NCI-H526 (cell line): ENCODE data around the gene POGLUT2.
"Not testable (repeated sequence)": the region's sequence is repeated elsewhere in the genome, so short reads cannot be mapped to it uniquely, and the experiment has no call there.

Source experiments
- DNase-seq, 2 experiments: peaks; one replicate each; lab custom pipeline; 2025; lab: John Stamatoyannopoulos, UW

POGLUT2 gene

DNA sequence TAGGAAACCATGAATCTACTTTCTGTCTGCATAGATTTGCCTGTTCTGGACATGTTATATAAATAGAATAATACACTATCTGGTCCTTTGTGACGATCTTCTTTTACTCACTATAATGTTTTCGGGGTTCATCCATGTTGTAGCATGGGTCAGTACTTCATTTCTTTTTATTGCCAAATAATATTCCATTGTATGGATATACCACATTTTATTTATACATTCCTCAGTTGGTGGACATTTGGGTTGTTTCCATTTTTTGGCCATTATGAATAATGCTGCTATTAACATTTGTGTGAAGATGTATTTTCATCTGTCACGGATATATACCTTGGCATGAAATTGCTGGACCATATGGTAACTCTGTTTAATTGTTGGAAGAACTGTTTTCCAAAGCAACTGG lies 6.9 kb upstream of the POGLUT2 start:
- DNase-seq = no peak

DNA sequence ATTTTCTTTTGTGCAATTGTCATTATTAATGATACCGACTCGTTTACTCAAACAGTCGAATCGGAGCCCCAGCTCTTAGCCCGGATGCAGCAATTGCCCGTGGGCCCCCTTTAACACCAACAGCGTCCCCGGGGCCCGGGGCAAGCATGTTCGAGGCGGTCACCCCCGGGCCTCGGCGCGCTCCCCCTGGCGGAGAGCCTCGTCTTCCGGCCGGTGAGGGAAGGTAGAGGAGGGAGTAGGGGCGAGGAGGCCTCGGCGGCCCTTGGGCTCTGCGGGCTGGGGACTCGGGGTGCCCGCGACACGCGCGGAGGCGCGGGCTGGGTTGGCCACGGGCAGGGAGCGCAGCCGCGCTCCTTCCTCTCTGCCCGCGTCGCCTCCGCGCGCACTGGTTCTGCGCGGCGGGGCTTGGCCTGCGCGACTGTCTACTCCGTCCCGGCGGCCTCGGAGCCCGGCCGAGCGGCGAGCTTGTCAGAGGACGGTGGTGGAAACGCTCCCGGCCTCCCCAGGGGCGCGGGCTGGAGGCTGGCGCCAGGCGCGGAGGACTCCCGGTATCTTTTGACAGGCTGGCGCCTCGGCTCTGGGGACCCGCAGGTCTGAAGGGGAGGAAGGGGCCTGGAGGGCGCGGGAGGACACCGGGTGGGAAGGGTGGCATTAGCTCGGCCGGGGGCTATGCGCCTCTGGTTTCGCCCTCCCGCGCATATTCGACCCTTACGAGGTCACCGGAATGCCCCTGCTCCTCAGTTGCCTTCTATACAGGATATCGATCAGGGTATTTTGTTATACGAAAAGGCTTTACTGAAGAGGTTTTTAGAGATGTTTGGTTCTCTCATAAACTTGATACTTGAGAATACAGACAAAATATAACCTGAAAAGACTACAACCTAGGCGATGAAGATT lies 1.6 kb upstream of the POGLUT2 start:
- peak; percentile 66 to 92 for DNase-seq

DNA sequence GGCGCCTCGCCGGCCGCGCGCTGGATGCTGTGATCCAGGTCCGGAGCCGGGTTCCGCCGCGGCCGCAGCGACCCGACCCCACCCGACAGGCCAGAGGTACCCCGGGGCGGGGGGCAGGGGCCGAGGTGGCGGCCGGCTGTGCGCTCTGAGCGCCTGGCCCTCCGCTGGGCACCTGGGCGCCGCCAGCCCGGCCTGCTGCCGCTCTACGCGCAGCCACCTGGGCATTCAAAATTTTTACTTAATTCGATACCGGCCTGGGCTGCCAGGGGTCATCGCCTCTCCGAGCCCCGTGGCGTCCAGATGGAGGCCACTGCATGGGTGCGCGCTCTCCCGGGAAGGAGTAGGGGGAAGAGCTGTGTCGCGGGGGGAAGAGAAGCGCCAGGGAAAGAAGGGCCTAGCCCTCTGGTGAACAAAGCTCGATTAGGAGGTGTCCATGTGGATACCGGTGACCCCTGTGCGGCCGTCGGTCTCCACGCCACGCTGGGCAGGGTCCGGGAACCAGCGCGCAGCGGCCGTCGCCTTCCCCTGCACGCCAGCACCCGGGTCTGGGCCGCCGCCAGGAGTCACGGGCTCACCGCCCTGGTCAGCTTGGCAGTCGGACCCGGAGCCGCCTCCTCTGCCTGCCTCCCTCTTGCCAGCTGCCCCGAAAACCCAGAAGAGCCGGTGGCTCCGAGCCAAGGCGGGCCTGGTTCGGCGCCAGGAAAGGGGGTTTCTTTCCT lies 809 bp upstream of the POGLUT2 start:
- DNase-seq = peak in 1 of 2 experiments; percentile 75

DNA sequence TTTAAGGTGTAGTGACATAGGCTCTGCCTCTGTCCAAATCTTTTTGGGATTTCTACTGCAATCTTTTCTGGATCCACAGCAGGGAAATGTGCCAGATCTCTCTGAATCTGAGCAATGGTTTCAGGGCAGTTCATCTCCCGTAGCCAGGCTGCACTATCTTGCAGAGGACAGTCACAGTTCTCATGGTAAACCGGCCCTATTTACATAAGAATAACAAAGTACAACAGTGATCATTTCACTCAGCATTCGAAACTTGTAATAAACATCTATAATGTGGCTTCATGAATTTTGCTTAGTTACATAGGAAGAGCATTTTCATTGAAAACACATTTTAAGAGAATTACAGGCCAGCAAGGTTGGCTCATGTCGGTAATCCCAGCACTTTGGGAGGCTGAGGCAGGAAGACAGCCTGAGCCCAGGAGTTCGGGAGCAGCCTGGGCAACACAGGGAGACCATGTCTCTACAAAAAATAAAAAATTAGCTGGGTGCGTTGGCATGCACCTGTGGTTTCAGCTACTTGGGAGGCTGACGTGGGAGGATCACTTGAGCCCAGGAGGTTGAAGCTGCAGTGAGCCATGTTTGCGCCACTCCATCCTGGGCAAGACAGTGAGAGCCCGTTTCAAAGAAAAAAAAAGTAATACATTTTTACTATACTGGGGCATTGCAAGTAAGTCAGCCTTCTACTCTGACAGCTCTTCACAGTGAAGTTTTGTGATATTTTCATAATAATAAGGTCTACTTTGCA lies 5.0 kb downstream of the POGLUT2 start:
- DNase-seq = no peak

DNA sequence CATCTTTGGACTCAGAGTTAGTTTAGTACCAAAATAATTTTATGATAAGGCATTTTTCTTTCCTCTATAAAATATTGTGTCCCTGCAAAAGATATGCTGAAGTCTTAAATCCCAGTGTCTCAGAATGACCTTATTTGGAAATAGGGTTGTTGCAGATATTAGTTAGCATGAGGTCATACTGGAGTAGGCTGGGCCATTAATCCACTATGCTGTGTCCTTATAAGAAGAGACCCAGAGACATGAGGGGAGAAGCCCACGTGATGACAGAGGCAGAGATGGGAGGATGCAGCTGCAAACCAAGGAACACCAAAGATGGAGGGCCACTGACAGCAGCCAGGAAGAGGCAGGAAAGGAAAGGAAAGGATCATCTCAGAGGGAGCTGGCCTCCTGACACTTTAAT lies 6.4 kb downstream of the POGLUT2 start:
- no peak for DNase-seq

DNA sequence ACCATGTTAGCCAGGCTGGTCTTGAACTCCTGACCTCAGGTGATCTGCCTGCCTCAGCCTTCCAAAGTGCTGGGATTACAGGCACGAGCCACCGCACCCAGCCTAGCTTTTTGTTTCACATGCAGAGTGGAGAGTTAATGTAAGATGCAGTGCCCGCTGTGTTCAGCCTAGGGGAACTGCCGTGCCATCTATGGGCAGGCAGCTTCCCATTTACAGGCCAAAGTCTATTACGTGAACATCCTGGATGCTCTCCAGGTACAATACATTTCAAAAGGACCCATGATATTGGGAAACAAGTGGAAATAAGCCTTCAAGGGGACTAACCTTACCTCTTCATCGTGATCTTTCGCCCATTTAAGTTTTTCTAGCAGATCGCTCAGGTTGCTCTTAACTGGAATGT lies 10.1 kb downstream of the POGLUT2 start:
- DNase-seq = no peak

DNA sequence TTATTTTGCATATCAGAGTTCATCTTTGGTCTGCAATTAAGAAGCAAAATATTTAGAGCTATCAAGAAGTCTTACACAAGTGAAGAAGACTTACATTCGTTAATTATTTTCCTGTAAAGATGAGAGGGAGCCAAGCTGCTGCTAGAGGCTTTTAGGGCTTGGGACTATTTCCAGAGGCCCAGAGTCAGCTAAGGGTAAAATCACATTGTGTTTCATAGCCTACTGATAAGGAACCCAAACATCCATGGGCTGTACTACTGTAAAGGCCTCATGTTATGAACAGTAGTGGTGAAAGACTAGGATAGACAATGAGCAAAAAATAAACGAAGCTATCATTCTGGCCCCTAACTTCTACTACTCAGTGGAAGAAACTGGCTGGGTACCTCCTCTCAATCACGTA lies 14.3 kb downstream of the POGLUT2 start:
- DNase-seq = no peak

DNA sequence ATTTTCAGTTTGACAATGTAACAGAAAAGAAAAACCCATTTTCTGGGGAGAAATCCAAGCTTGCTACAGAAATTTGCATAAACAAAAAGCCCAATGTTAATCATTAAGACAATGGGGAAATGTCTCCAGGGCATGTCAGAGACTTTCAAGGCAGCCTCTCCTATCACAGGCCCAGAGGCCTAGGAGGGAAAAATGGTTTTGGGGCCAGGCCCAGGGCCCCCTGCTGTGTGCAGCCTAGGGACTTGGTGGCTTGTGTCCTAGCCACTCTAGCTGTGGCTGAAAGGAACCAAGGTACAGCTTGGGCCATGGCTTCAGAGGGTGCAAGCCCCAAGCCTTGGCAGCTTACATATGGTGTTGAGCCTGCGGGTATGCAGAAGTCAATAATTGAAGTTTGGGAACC lies 17.2 kb downstream of the POGLUT2 start:
- no peak for DNase-seq

DNA sequence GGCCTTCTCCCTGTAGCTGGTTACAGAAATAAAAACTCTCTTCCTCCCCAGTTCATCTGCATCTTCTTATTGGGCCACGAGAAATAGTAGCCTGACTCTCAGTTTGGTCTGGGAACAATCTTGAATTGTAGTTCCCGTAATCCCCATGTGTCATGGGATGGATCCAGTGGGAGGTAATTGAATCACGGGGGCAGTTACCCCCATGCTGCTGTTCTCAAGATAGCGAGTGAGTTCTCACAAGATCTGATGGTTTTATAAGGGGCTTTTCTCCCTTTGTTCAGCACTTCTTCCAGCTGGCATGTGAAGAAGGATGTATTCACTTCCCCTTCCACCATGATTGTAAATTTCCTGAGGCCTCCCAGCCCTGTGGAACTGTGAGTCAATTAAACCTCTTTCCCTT lies 18.1 kb downstream of the POGLUT2 start:
- DNase-seq = not testable (repeated sequence)

DNA sequence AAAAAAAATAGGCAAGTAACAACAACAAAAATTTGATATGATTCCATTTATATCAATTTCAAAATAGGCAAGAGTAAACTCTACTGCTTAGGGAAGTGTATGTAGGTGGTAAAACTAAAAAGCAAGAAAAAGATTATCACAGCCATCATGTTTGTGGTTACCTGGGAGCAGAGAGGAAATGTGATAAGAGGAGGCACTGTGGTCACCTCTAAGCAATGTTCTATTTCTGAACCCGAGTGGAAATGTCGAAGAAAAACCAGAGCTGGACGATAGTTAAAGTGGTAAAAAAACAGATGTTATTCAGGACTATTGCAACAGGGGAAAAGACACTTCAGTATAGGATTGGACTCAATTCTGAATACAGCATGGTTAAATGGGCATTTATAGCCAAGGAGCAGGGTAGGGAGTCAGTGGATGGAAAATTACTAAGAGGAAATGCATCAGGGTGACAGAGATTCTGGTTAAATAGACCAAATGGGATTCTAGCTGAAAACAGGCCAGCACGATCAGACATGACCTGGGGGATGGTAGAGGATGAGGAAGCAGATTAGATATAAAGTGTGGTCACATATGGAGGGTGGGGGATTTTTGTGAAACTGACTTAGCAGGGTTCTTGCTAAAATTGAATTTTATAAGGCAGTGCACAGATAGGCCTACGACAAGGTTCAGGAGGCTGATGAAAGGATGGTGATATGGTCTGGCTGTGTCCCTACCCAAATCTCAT lies 19.2 kb downstream of the POGLUT2 start:
- DNase-seq = no peak

DNA sequence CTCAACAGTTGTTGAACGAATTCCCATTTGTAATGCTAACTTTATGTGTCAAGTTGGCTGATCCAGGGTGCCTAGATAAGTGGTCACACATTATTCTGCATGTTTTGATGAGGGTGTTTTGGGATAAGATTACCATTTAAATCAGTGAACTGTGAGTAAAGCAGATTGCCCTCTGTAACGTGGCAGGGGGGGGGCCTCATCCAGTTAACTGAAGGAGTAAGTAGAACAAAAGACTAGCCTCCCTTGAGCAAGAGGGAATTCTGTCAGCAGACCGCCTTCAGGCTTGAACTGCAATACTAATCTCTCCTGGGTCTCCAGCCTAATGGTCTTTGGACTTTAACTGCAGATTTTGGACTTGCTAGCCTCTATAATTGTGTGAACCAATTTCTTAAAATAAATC lies 21.0 kb downstream of the POGLUT2 start:
- DNase-seq = no peak

DNA sequence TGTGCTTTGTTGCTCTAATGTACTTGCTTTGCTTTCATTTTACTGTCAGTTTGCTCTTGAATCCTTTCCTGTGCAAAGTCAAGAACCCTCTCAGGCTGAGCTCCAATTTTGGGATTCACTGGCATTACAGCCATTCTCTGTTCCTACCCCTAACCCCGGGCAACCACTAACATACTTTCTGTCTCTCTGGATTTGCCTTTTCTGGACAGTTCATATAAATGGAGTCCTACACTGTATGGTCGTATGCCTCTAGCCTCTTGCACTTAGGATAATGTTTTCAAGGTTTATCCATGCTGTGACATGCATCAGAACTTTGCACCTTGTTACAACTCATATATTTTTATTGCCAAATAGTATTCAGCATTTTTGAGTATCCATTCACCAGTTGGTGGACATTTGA lies 22.5 kb downstream of the POGLUT2 start:
- DNase-seq = no peak

DNA sequence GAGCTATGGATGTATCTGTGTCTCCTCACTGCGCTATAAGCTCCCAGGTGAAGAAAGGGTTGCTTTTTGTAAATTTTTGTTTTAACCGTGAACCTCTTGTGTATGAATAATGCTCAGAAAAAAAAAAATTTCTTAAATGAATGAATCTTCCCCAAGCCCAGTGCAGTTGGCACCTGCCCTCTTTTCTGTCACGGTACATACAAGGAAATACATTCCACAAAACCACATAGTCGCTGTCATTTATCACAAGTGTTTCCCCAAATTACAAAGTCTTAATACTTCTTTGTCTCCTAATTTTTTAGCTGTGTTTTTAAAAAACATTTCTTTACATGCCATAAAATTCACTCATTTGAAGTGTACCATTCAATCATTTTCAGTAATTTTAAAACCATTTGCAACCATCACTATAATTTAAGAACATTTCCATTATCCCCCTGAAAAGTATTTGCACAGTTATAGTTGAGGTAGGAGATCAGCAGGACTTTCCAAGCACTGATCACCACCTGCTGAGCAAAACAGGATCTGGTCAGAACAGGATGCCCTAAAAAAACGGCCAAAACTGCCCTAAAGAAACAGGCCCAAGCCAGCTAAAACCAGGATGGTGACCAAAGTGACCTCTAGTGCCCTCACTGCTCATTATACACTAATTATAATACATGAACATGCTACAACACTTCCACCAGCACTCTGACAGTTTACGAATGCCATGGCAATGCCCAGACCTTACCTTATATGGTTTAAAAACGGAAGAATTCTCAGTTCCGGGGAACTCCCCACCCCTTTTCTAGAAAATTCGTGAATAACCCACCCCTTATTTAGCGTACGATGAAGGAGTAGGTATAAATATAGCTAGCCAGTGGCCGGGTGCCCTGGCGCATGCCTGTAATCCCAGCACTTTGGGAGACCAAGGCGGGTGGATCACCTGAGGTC lies 23.9 kb downstream of the POGLUT2 start:
- DNase-seq = peak in 1 of 2 experiments; percentile 12

DNA sequence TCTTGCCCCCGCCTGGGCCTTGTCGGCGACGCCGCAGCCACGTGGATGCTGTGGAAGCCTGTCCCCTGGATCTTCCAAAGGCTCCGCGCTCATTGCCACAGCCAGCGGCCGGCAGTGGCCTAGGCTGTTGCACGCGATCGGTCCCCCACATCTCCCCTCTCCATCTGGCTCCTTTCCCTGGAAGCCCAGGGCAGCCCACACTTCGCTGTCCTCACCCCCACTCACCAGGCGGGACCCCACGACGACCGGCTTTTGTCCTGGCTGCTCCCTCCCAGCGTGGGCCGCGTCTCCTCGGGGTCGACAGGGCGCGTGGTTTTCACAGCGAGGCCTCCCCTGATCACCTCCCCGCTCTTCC lies 24.6 kb downstream of the POGLUT2 start:
- DNase-seq = no peak

DNA sequence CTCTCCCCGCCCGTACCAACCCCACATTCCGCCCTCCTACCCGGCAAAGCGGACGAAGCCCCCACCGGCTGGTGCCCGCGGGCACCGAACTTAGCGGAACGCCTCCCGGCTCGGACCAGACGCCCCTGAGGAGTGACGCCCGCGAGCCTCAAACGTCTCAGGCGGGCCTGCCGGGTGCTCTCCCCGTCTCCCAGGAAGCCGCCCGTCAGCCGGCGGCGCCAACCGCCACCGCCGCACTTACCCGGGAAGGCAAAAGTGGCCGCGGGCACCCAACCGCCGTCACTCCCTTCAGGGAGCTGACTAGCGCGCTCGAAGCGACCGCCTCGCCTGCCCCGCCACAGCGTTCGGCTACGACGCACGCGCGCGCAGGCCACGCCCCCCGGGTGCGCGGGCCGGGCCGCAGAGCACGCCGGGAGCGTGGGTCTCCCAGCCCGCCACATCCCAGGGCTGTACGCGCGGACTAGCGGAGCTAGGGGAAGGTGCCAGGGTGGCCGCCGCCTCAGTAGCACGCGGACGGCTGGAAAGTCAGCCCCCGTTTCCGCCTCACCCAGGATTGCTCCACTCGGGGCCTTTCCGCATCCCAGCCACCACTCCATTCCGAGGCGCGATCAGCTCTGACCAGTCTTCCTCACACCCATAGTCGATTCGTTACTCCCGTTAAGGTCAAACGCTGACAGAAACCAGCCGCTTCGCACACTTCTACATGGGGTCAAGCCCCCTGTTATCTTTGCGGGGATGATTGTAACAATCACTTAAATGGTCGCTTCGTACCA lies 25.1 kb downstream of the POGLUT2 start, which contains the start of gene TEX30:
Gene TEX30 (minus strand): TSS at position 346 of the 773 bp plus-strand sequence. CDS start 3,760 bp downstream, outside the sequence.
- peak; percentile 62 to 94 for DNase-seq

DNA sequence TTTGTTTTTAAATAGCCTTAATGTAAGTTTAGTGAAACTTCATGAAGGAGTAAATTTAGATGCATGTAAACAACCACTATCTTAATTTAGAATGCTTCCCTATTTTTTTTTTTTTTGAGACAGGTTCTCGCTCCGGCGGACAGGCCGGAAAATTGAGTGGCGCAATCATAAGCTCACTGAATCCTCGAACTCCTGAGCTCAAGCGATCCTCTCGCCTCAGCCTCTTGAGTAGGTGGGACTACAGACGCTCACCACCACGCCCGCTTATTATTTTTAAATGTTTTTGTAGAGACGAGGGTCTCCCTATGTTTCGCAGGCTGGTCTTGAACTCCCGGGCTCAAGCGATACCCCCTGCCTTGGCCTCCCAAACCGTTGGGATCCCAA lies 26.7 kb downstream of the POGLUT2 start:
- DNase-seq = no peak

DNA sequence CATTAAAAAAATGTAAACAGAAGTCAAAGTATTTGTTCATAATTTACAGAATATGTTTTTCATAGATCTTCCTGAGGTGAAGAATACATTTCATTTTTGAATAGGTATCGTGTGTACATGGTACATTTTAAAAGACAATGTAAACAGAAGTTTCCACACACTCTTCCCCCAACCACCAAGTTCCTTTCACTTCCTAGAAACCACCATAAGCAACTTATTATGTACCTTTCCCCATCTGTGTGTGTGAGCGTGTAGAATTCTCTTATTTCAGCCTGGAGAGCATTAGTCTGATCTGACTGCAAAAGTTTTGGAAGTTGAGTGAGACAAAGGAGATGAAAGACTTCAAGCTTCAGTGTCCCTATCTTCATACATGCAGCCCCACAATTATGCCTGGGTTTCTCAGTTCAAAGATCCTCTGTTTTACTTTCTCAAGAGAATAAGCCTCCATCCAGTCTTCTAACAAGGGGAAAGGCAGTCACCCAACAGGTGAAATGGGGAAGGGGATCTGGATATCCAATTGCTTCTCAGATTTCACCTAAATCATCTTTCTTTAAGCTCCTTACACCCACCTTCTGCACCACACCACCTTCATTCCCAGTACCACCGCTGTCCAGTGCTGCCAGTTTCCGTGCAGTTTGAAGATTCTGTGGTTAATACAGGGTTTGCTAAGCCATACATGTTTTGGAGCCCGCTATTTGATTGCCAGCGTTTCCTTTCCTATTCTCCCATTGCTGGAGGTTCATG lies 27.3 kb downstream of the POGLUT2 start:
- no peak for DNase-seq

DNA sequence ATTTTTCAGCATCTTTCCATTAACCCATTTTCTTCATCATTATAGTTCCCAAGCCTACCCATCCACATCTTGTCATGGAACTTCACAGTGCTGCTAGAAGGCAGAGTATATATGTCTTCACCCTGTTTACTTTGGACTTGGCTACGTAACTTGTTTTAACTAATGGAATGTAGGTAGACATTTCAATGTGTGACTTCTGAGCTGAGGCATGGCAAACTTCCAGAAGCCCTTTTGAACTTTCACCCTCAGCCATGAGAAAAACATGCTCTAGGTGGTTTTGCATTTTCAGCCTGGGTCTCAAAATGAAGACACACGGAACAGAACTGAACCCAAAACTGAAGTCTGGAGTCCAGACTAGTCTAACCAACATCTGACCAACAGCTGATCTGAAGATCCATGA lies 28.3 kb downstream of the POGLUT2 start:
- no peak for DNase-seq

DNA sequence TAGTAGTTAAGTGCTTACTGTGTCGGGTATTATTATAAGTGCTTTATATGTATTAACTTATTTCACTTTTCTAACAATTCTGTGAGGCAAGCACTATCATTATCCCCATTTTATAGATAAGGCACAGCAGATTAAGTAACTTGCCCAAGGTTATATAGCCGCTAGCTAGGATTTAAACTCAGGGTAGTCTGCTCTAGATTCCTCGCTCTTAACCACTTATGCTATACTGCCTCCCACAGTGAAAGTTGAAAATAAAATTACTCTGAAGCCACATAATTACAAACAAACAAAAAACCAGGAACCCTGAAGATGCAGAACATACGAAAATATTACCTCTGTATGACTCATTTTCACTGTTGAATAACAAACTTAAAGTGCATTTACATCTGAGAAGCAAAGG lies 29.1 kb downstream of the POGLUT2 start:
- no peak for DNase-seq
